Upper lobe of right lung (tissue), 1 donor: ENCODE results near the gene NEK7. TPM values are rescaled to one million over a fixed set of nuclear protein-coding genes. Genes with fewer than 3 reads are reported as not detected.

Experiments
- ATAC-seq: fragments of 200-7000 bp; cut with Tn5 transposase; one replicate; pipeline ENCODE4 v1.9.1; 2020; ENCODE audit warnings: mild to moderate bottlenecking, moderate library complexity
- DNase-seq: peaks from one replicate; pipeline ENCODE4 v3.0.0-alpha.2; 2020
- H3K27ac ChIP-seq: fragments of 200-600 bp; one replicate; pipeline ENCODE4 v1.8.0; 2022
- H3K27me3 ChIP-seq: fragments of 200-600 bp; one replicate; pipeline ENCODE4 v1.8.0; 2022; ENCODE audit warnings: mild to moderate bottlenecking
- H3K36me3 ChIP-seq: fragments of 200-600 bp; one replicate; pipeline ENCODE4 v1.8.0; 2022
- H3K4me1 ChIP-seq: fragments of 200-600 bp; one replicate; pipeline ENCODE4 v1.8.0; 2022
- H3K4me3 ChIP-seq: fragments of 200-600 bp; one replicate; pipeline ENCODE4 v1.8.0; 2022; ENCODE audit warnings: mild to moderate bottlenecking
- H3K9me3 ChIP-seq: fragments of 200-600 bp; one replicate; pipeline ENCODE4 v1.8.0; 2022
- CTCF ChIP-seq: fragments of 200-600 bp; IDR thresholded peaks from one replicate; pipeline ENCODE4 v1.8.0; 2022; ENCODE audit warnings: antibody characterized with exemption
- intact Hi-C: fragments of 100-400 bp; cut with DNase I; formaldehyde crosslinking; loops from one replicate; pipeline ENCODE4 v1.11.0; 2022
- total RNA-seq: library from RNA; stranded (reverse); fragmentation: NEBNext Ultra II Directional; extraction: Animal tissue kit (Norgen Biotek cat#: 25700); gene quantifications from one replicate; pipeline ENCODE4 v1.2.1, GENCODE V29; 2021
- donor health status: DM: no; HTN: yes; CAD: no; lungs with severe emphysema.

Gene NEK7
- total RNA-seq, 1 donor from 2014 or later, result 96.9 TPM

GRCh38 chr1:198367296-198367695 lies 210.5 kb downstream of the NEK7 start:
- Histone ChIP-seq H3K4me3 (no peak overlapping the region), H3K27ac (no peak overlapping the region), H3K9me3 (no peaks in the 10 kb centered on the region), H3K27me3 (no peaks in the 10 kb centered on the region), H3K4me1 (no peaks in the 10 kb centered on the region), H3K36me3 (no peaks in the 10 kb centered on the region)
- TF ChIP-seq CTCF, result no peak
- DNase-seq, result no peak
- no peak for ATAC-seq
- intact Hi-C loops, result no loop called here

GRCh38 chr1:198370996-198371395 lies 214.2 kb downstream of the NEK7 start:
- H3K4me3 ChIP-seq, result no peak overlapping the region
- no peak for DNase-seq
- no peaks in the 10 kb centered on the region for H3K27me3 ChIP-seq
- no peak for TF ChIP-seq CTCF
- no peak for ATAC-seq
- H3K9me3 ChIP-seq, result no peaks in the 10 kb centered on the region
- intact Hi-C loops, result no loop called here
- H3K4me1 ChIP-seq, result no peaks in the 10 kb centered on the region
- no peak overlapping the region for H3K27ac ChIP-seq
- H3K36me3 ChIP-seq, result no peaks in the 10 kb centered on the region

Other genes starting within 250 kb of the NEK7 start
- gene LHX9, start 239.6 kb upstream of the NEK7 start, total RNA-seq, result 4.7 TPM